Activated B cell treated with CpG ODN at 0.5 μM for 24 hours (primary cell): ENCODE results near the gene EEF2K. TPM values are rescaled to one million over a fixed set of nuclear protein-coding genes. Genes with fewer than 3 reads are reported as not detected.
A peak's percentile ranks its signal among the peaks of the same experiment; 100 is the strongest.

Experiments used
- ATAC-seq: fragments of 200-7000 bp; cut with Tn5 transposase; one replicate; pipeline ENCODE4 v1.10.0; 2021; ENCODE audit warnings: low read depth, mild to moderate bottlenecking, moderate library complexity
- CTCF ChIA-PET: fragments of 350-600 bp; sonication (Branson Sonifier 250); formaldehyde crosslinking; loops from one replicate; lab custom pipeline; 2021; ENCODE audit warnings: antibody characterized with exemption; lab: Charles Lee
- POLR2A ChIA-PET: fragments of 350-600 bp; sonication (Branson Sonifier 250); formaldehyde crosslinking; loops from one replicate; lab custom pipeline; 2021; ENCODE audit warnings: antibody characterized with exemption; lab: Charles Lee
- DNase-seq: peaks from one replicate; pipeline ENCODE4 v3.0.0; 2022
- H3K27ac Mint-ChIP-seq: one replicate; pipeline ENCODE4 v1.8.0; 2020; ENCODE audit warnings: mixed read lengths
- H3K27me3 Mint-ChIP-seq: one replicate; pipeline ENCODE4 v1.8.0; 2021; ENCODE audit warnings: mixed read lengths
- H3K36me3 Mint-ChIP-seq: one replicate; pipeline ENCODE4 v1.8.0; 2021; ENCODE audit warnings: low read depth, mixed read lengths
- H3K4me1 Mint-ChIP-seq: one replicate; pipeline ENCODE4 v1.8.0; 2021; ENCODE audit warnings: mixed read lengths
- H3K4me3 Mint-ChIP-seq: one replicate; pipeline ENCODE4 v1.8.0; 2020; ENCODE audit warnings: mild to moderate bottlenecking, mixed read lengths
- H3K9me3 Mint-ChIP-seq: one replicate; pipeline ENCODE4 v1.8.0; 2020; ENCODE audit warnings: mixed read lengths
- intact Hi-C: fragments of 100-400 bp; cut with micrococcal nuclease; formaldehyde crosslinking; loops from one replicate; pipeline ENCODE4 v1.15.1; 2024
- total RNA-seq: library from RNA; stranded (reverse); gene quantifications from 2 replicates; pipeline ENCODE4 v1.2.3, GENCODE V29; 2022
- TF ChIP-seq, protein P1 (sequence below): fragments of 200-600 bp; IDR thresholded peaks from one replicate; pipeline ENCODE4 v1.8.0; 2022; ENCODE audit warnings: antibody characterized with exemption, mild to moderate bottlenecking

Gene EEF2K
- total RNA-seq, 1 donor from 2014 or later = 29.7 TPM

DNA sequence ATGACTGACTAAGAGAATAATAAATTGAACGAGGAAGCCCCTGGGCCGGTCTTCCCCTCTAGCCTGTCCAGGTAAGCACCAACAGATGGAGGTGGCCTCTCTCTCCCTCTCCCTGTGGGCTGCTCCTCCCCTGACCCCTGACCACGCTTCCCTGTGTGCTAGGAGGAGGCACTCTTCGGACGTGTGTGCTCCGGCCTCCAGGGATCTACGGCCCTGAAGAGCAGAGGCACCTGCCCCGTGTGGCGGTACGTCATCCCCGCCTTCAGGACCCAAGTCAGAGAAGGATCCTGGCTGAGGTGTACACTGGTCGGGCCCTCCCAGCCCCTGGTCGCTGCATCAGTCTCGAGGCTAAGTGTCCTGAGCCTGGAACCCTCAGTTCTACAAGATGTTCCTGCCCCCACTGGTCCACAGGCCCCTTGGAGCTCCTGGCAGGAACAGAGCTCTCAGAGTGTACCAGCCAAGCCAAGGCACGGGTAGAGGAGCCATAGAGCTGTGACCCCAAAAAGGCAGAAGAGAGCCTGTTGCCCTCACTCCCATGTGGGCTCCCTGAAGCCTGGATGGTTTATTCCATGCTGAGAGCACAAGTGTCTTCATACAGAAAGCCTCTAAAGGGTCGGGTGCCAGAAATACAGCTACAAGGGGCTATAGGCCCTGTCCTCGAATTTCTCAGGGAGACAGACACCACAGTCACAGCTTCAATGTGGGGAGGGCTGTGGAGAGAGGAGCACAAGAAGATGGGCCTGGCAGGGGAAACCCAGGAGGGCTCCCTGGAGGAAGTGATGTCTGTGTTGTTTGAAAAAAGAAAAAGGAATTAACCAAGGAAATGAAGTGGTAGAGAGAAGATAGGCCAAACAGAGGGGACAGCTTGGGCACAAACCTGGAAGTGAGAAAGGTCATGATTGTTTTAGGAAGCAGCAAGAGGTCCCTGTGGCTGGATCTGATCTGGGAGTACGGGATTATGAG is 27.8 kb upstream of the EEF2K start:
- no peaks in the 10 kb centered on the region for H3K27me3 Mint-ChIP-seq
- H3K4me1 Mint-ChIP-seq = peaks cover 3% of the 10 kb centered on the region
- ATAC-seq = no peak
- TF ChIP-seq, protein P1, sequence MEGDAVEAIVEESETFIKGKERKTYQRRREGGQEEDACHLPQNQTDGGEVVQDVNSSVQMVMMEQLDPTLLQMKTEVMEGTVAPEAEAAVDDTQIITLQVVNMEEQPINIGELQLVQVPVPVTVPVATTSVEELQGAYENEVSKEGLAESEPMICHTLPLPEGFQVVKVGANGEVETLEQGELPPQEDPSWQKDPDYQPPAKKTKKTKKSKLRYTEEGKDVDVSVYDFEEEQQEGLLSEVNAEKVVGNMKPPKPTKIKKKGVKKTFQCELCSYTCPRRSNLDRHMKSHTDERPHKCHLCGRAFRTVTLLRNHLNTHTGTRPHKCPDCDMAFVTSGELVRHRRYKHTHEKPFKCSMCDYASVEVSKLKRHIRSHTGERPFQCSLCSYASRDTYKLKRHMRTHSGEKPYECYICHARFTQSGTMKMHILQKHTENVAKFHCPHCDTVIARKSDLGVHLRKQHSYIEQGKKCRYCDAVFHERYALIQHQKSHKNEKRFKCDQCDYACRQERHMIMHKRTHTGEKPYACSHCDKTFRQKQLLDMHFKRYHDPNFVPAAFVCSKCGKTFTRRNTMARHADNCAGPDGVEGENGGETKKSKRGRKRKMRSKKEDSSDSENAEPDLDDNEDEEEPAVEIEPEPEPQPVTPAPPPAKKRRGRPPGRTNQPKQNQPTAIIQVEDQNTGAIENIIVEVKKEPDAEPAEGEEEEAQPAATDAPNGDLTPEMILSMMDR = no peak
- POLR2A ChIA-PET = no interaction called here
- H3K9me3 Mint-ChIP-seq = no peaks in the 10 kb centered on the region
- CTCF ChIA-PET = no interaction called here
- H3K4me3 Mint-ChIP-seq = no peak overlapping the region
- intact Hi-C loops = no loop called here
- peaks cover 2% of the 10 kb centered on the region for H3K36me3 Mint-ChIP-seq
- no peak overlapping the region for H3K27ac Mint-ChIP-seq
- no peak for DNase-seq

DNA sequence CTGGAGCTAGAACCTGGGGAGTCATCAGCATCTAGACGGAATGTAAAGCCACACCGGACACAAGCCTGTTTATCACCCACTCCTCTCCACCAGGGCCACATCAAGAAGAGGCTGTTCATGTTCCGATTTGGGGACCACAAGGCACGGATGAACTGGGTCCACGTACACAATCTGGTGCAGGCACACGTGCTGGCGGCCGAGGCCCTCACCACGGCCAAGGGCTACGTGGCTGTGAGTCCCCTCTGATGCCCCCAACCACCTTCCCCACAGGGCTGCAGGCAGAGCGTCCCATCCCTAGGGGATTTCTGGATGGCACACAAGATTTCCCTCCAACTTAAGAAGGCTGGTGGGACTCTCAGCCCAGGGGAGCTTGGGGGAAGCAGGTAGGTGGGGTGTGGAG is 24.7 kb upstream of the EEF2K start:
- Mint-ChIP-seq H3K9me3 (no peaks in the 10 kb centered on the region), H3K4me1 (no peaks in the 10 kb centered on the region), H3K36me3 (peaks cover 2% of the 10 kb centered on the region), H3K27ac (no peak overlapping the region), H3K4me3 (no peak overlapping the region), H3K27me3 (no peaks in the 10 kb centered on the region)
- ChIA-PET POLR2A (no interaction called here), CTCF (no interaction called here)
- no peak for DNase-seq
- TF ChIP-seq, protein P1 = no peak
- intact Hi-C loops = no loop called here
- ATAC-seq = no peak

DNA sequence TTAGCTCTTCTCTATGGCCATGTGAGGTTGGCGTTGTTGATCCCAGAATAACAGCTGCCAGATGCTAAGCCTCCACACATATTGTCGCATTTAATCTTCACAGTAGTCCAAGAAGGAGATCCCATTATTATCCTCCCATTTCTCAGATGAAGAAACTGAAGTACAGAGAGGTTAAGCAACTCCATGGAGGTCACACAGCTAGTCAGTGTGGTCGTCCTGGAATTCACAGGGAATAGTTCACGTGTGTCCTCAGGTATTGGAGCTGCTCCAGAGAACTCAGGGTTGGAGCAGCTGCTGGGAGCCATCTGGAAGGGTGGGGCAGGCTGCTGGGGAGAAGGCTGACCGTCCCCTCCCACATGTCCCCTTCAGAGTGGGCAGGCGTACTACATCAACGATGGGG is 24.2 kb upstream of the EEF2K start:
- intact Hi-C loops = no loop called here

DNA sequence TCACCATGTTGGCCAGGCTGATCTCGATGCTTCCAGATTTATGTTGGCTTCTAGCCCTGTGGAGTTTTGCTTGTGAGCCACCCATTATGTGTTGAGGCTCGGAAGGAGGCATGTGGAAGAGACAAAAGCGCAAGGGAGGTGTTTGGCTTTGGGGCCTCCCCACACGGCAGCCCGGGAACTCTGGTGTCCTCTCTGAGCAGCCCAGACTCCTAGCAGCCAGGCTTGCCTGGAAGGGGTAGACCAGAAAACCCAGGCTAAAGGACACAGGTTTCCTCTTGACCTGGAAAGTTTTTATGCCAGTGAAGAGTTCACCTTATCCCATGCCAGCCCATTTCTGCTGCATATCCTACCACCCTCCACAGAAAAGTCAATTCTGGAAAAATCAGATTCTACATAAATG is 22.7 kb upstream of the EEF2K start:
- ChIA-PET POLR2A (no interaction called here), CTCF (no interaction called here)
- peaks cover 9% of the 10 kb centered on the region for H3K4me1 Mint-ChIP-seq
- ATAC-seq (no peak), DNase-seq (no peak)
- H3K27me3 Mint-ChIP-seq = no peaks in the 10 kb centered on the region
- intact Hi-C loops = no loop called here
- H3K27ac Mint-ChIP-seq = no peak overlapping the region
- TF ChIP-seq, protein P1 = no peak
- no peak overlapping the region for H3K4me3 Mint-ChIP-seq
- no peaks in the 10 kb centered on the region for H3K9me3 Mint-ChIP-seq
- peaks cover 2% of the 10 kb centered on the region for H3K36me3 Mint-ChIP-seq

More for the DNA sequence above, 24.2 kb upstream of the EEF2K start:
- peaks cover 3% of the 10 kb centered on the region for H3K4me1 Mint-ChIP-seq
- POLR2A ChIA-PET = no interaction called here
- H3K27ac Mint-ChIP-seq = no peak overlapping the region
- ATAC-seq = no peak
- DNase-seq = no peak
- TF ChIP-seq, protein P1 = no peak
- CTCF ChIA-PET = no interaction called here
- no peaks in the 10 kb centered on the region for H3K9me3 Mint-ChIP-seq
- peaks cover 2% of the 10 kb centered on the region for H3K36me3 Mint-ChIP-seq
- H3K4me3 Mint-ChIP-seq = no peak overlapping the region
- no peaks in the 10 kb centered on the region for H3K27me3 Mint-ChIP-seq

DNA sequence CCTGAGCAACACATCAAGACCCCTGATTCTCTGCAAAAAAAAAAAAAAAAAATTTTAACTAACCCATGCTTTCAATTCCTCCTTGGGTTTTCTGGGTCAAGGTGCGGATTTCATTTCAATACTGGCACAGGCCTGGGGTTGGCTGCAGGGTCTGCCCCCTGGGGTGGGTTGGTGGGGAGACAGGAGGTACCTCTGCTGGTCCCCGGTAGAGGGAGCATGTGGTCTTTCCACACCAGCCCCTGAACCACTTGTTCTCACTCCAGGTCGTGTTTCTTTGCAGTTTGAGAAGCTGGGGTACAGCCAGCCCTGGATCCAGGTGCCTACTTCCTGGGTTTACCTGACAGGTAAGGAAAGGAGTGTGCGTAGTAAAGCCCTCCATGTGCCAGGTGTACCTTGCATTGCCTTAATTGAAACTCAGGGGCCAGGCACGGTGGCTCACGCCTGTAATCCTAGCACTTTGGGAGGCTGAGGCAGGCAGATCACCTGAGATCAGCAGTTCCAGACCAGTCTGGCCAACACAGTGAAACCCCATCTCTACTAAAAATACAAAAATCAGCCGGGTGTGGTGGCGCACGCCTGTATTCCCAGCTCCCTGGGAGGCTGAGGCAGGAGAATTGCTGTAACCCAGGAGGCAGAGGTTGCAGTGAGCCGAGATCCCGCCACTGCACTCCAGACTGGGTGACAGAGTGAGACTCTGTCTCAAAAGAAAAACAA is 22.0 kb upstream of the EEF2K start:
- no peak overlapping the region for H3K4me3 Mint-ChIP-seq
- POLR2A ChIA-PET = no interaction called here
- ATAC-seq (peak; percentile 63), DNase-seq (no peak)
- TF ChIP-seq, protein P1 = no peak
- CTCF ChIA-PET = interaction anchor here (0.6 to 1.1 kb wide), 2 partner anchors 89 to 113 kb away, joined by 3 read pairs; partner anchors contain the start of gene POLR3E
- no peaks in the 10 kb centered on the region for H3K9me3 Mint-ChIP-seq
- peaks cover 2% of the 10 kb centered on the region for H3K36me3 Mint-ChIP-seq
- no peaks in the 10 kb centered on the region for H3K27me3 Mint-ChIP-seq
- peaks cover 16% of the 10 kb centered on the region for H3K4me1 Mint-ChIP-seq
- no peak overlapping the region for H3K27ac Mint-ChIP-seq
- intact Hi-C loops = loop anchor here (1.0 kb wide), 1 partner anchor 113 kb away; the partner anchor contains the start of gene POLR3E
